HG03060 (cell line): ENCODE data around the gene KRT78.

ENCODE experiments used
- ATAC-seq: cut with Tn5 transposase; IDR thresholded peaks from one replicate; pipeline ENCODE4 v1.9.1; 2021; ENCODE audit warnings: low read depth, moderate number of reproducible peaks; ENCODE audit not compliant: unreplicated experiment

Gene KRT78

DNA sequence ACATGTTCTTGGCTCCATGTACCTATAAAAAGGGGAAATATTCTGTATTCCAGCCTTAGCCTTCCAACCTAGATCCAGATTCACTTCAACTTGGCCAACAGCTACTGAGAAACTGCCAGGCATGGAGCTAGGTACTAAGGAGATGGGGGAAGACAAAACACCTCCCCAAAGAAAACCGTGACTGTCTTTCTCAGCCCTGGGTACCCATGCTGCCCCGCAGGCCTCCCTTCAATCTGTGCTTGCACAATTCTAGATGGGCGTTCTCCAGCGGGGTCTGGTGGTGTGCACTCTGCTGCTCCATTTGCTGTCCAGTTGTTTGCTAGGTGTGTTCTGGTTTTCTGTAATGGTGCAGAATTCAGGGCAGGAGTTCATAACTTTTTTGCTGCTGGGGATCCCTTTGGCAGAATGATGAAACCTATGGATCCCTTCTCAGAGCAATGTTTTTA, 34.1 kb downstream of the KRT78 start:
- ATAC-seq, result no peak

DNA sequence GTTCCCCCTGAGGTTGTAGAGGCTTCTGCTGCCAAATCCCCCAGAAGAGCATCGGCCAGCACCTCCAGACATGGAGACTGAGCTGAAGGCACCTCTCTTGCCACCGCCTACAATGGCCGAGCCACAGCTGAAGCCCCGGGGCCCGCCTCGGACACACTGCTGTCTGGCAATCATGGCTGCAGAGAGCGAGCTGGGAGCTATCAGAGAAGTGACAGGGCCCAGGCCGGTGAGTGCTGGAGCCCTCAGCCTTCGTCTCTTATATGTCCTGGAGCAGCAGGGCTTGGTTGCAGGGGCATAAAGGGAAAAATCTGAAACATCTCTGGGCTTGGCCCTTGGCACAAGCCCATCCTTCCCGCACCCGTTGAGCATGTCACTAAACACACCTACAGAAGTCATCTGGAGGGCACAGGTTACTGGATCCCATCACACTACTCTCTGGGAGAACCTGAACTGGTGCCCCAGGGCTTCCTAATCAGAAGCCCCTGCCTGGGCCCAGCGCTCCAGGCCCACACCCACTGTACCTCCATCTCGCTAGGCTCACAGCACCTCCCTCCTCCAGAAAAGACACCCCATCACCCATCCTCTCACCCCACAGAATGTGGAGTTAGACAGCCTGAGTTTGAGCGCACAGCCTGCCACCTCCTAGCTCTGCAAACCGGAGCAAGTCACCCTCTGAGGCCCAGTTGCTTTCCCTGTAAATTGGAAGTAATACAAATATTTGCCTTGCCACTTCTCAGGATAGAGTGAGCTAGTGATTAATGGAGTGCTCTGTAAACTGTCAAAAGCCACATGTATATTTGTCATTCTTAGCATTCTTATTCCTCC, 34.7 kb downstream of the KRT78 start, which contains the start of gene KRT4:
TSS of gene KRT4 (minus strand) at position 232 of the 825 bp plus-strand sequence. CDS start at position 174, 58 bp downstream.
- no peak for ATAC-seq

DNA sequence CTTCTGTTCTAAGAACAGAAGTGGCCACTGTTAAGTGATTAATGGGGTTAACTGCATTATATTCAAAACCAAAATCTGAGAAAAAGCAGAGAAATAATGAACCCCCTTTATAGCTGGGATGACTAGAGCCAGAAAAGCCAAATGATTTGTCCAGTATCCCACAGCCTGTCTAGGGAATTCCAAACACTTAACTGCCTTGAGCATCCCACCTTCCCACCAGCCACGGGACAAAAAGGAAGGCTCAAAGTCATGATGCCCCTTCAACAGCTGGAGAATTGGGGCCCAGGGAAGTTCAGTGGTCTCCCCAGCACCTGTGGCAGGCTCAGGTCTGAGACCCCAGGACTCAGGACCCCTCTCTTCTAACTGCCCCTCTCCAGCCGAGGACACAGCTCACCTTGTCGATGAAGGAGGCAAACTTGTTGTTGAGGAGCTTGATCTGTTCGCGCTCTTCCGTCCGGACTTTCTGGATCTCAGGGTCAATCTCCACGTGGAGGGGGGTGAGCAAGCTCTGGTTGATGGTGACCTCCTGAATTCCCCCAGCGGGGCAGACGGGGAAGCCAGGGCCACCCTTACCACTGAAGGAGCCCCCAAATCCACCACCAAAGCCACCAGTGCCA, 35.5 kb downstream of the KRT78 start:
- ATAC-seq, result no peak

DNA sequence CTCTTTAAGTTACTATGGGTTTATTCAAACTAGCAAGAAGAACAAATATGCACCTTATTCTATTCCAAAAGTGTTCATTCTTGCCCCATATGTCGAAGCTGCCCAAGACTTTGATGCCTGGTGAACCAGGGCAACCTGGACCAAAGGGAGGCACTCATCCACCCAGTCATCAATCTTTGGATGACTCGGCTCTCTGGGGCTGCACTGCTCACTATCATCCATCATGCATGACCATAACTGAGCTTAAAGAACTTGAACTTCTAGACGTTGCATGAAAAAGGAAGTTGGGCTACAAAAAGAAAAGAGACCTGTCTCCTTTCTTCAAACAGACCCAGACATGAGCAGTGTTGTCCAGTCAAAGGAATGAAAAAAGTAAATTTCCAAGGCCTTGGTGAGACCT, 36.0 kb downstream of the KRT78 start:
- no peak for ATAC-seq

DNA sequence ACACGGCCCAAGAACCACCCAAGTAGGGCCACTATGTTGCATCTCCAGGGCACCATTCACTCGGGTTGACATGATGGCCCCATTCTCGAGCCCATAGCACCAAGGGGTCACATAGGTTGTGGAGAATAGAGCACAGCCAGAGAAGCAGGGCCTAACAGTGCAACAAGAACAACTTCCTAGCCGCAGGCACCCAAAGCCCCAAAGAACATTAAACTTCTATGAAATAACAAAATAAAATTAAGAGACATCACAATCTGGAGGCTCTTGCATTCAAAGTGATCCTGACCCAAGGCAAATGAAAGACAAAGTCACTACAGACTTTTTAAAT, 36.8 kb downstream of the KRT78 start:
- no peak for ATAC-seq

DNA sequence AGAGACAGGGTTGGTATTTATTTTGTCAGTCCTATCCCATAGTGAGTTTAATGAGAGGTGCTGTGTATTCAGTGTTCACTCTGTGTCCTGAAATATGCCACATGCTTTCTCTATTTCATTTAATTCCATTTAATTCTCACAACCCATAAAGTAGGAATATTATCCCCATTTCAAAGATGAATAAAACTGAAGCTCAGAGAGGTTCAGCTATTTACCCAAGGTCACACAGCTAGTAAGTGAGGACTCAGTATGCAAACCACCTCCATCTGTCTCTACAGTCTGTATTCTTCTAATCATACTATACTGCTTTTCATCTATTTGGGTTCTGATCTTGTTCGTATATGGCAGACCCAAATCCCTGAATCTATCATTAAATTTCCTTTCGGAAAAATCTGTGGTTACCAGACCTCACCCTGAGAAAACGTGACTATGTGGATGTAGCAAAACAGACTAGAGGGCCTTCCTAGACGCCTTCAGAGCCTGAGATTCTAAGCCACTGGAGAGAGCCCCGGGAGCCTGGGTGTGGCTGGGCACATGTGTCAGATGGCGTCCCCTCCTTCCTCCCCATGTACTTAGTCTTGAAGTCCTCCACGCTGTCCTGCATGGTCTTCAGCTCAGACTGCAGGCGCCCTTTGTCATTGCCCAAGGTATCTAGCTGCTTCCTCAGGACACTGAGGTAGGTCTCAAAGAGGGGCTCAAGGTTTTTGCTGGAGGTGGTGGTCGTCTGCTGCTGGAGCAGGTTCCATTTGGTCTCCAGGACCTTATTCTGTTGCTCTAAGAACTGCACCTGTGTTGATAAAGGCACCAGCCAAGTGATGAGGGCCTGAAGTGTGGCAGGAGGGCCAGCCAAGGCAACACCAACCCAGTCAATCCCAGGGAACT, 37.4 kb downstream of the KRT78 start:
- ATAC-seq, result no peak

DNA sequence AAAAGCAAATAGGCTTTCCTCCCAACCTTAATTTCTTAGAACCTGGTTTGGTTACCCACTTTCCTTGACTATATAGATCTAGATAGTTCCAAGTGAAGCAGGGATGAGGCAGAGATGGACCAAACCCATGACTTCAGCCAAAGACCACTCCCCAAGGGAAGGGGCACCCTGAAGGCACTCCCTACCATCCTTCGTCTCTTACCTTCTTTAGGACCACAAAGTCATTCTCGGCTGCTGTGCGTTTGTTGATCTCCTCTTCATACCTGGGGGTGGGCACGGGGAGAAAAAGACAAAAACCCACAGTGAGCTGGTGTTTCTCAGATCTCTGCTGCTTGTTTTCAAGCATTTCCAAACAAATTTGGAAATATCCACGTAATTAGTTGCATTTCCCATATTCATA, 38.2 kb downstream of the KRT78 start:
- ATAC-seq, result no peak

DNA sequence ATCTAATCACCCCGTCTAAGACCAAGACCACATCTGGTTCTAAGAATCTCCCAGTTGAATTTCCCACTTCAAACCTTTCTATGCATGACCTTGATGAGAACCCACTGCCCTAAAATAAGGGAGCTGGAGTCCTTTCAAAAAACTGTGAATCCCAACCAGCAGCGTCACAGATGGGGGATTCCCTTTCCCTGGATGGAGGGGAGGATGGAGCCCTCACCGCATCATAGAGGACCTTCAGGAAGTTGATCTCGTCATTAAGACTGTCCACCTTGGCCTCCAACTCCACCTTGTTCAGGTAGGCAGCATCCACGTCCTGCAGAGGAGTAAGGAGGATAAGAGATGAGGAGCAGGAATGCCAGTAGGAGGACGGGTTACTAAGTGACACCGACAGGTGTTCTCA, 39.6 kb downstream of the KRT78 start:
- no peak for ATAC-seq

DNA sequence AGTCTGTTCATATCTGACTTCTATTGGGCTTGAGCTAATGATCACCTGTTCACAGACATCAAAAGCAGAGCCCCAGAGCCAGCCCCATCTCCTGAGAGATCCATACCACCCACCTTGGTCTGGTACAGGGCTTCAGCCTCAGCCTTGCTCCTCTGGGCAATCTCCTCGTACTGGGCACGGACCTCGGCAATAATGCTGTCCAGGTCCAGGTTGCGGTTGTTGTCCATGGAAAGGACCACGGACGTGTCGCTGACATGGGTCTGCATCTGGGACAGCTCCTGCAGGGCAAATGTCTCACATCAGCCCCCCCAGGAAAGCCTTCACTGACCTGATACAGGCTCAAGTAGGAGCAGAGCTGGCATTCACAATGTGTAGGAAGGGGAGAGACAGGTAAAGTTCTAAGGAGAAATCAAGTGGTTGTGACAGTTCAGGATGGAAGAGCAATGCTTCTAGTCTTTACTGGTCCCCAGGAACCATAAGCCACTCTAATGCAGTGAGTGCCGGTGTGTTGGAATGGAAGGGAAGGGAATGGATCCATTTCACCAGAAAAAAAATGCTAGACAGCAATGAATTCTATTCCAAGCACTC, 40.1 kb downstream of the KRT78 start:
- no peak for ATAC-seq

DNA sequence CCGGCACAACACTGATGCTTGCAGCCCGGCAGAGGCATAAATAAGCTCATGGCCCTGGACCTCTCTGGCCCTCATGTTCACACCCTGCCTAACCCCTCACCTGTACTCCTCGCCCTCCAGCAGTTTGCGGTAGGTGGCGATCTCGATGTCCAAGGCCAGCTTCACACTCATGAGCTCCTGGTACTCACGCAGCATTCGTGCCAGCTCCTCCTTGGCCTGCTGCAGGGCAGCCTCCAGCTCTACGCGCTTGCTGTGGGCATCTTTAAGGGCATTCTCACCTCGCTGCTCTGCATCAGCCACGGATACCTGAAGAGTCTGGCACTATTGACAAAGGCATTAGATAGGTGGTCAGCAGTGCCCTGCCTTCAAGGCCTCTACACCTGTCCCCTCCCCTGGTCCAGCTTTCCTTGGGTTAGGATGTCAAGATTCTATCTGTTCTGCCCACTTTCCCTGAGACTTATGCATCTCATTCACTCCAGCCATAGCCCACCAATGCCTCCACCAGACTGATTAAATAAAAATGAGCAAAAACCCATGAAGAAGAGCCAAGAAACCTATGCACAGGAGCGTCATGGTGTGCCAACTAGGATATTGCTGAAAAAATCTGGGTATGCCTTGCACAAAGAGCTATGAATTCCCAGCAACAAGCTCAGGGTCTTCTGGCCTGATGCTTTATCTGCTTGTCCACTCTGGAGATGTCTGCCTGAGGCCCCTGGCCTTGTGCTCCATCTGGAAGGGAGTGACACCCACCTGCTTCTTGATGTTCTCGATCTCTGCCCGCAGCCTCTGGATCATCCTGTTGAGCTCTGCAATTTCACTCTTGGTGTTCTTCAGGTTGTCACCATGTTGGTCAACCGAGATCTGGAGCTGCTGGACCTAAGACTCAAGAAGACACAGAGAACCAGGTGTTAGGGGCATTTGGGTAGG, 41.0 kb downstream of the KRT78 start:
- ATAC-seq, result no peak

DNA sequence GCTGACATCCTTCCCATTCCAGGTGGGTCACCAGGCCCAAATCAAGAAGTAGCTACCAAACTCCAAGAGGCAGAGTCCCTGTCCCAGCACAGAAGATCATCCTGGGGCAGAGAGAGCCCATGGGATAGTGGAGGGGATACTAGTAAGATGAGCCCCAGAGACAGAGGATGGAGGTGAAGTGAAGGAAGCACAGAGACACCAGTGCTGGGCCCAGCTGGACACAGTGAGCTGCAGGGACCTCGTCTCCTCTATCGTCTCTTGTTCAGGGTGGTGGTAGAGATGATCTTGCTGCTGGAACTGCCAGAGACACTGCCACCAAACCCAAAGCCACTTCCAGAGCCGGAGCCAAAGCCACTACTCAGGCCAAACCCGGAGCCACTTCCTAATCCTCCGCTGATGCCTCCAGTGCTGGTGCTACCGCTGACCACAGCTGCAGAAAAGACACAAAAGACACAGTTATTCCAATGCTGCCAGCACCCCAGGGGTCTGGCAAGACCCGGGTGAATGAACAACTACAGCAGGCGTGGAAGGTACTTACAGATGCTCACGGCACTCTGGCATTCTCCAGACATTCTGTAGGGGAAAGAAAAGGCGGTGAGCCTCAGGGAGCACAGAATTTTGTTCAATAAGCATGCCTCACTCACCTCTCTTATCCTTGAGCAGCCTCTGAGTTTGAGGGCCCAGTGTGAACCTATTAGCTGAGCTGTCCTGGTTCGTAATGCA, 41.8 kb downstream of the KRT78 start:
- no peak for ATAC-seq

DNA sequence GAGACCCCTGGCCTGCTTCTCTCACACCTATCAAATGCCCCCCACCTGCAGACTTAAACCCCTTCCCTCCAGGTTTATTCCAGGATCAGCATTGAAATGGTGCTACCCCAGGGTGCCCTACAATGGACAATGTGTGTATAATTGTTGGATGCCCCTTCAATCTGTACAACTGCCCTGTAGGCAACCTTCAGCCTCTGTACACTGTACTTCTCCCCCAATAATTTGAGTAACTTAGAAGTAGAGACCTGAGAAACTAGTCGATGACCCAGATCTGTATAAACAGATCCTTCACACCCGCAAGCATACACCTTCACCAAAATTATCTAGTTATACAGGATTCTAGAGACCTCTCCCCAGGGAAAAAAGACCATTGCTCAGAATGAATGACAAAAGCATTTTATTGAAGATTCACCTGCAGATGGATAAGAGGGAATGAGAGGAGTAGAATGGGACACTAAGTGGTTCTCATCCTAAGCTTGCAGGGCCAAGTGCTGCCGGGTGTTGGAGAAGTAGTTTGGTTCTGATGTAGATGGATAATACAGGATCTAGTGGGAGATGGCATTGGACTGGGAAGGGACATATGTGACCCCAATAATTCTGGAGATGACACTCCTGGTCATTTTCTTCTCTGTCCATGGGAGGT, 42.5 kb downstream of the KRT78 start:
- ATAC-seq, result no peak

DNA sequence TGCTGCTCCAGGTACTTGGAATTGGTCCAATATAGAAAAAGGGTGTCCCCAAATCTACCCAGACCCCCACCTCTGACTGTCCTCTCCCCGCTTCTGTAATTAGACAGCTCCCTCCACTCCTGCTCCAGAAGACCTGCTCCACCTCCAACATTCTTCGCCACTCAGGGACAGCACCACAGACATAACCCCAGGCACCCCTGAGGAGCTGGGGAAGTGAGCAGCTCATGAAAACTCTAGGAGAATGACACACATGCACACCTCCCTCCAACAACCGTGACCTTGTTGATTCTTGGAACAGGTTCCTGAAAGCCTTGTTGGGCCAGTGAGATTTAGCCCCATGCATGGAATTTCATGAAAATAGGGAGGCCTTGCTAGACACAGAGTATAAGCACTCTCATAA, 43.1 kb downstream of the KRT78 start:
- ATAC-seq, result no peak

DNA sequence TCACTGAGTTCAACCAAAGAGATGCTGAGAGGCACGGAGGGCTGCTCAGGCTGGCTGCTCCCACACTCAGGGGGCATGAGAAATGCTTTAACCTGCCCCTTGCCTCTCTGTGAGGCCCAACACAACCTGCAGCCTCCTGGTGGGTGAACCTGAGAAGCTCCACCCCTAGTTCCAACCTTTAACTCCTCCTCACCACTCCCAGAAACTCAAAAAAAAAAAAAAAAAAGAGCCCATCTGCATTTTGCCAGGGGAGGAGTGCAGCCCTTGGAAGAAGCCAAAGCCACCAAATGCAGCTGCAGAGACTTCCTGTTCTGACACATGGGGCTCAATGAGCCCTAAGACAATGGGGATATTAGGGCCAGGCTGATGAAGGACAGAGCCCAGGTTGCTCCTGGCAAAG, 43.8 kb downstream of the KRT78 start:
- ATAC-seq, result no peak

DNA sequence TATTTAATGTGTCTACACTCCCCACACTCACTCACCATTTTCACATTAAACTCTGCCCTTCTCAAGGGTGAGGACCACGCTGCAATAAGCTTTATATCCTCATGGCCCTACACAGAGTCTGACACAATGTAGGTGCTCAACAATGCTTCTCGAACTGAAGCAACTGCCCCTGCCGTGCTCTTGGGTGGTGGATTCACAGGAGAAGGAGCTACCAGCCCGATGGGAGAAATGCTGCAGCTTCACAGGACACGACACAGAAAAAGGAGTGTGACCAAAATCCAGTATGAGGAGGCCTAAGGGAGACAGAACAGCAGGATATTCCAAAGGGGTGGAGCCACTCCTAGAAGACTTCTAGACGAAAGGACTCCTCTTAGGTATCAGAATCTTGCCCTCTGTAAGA, 46.4 kb downstream of the KRT78 start:
- ATAC-seq, result no peak

DNA sequence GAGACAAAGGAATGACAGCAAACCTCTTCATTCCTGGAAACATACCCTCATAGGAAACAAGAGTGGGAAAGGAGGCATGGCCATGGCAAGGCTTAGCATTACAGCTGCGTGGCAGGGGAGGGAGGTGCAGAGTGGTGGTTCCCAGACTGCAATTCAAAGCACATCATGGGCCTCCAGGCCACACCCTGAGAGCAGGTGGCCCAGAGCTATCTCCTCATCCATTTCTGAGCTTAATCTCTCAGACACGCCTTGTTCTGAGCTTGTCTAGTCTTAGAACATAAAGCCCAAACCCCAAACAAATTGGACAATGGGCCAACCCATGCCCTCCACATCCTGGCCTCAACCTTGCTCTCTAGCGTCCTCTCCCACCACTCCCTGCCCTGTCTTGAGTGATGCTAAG, 47.0 kb downstream of the KRT78 start:
- no peak for ATAC-seq

DNA sequence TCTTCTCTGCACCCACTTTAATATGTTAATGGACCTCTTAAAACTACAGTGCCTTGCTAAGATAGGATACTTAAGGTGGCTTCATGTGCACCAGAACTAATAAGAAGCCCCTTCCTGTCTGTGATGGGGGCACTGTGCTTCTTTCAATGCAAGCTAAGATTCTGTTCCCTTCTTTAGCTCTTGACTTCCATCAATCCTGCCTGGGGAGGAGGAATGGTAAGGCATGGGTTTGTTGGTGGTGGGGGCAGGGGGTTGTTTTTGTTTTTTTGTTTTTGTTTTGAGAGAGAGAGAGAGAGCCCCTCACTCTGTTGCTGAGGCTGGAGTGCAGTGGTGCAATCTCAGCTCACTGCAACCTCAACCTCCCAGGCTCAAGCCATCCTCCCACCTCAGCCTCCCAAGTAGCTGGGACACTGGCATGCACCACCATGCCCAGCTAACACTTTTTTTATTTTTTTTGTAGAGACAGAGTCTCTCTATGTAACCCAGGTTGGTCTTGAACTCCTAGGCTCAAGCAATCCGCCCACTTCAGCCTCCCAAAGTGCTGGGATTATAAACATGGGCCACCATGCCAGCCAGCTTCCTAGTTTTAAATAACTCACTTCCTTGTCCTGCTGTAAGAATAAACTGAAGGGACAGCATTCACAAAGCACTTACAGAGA, 48.4 kb downstream of the KRT78 start:
- ATAC-seq, result no peak

DNA sequence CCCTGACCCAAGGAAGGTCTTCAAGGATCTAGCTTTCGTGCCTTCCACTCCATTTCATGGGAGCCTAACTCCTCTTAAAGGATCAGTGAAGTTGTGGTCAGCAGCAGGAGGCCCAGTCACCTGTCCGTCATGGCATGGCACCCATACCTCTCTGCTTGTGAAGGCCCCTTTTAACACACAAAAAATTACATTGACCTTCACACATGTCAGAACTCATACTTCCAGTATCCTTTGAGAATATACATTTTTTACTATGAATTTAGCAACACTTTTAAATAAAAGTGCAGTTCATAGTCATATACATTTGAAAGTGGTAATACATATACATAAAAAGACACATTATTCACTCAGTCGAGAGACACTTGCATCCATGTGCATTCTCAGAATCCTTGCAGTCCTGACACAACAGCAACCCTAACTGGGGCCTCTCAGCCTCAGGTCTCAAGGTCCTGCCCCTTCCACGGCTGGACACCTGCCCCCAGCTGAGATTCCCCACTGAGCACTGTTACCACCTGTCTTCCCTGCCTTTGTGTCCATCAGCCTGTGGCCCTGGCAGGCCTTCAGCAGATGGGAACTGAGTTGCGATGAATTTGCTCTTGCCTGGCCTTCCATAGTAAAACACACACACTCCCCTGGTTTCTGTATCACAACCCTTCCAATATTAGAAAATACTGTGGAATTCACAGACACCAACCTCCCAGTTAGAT, 49.1 kb downstream of the KRT78 start:
- ATAC-seq, result no peak
